ENCODE results near the gene PROSER1. TPM values are rescaled to one million over a fixed set of nuclear protein-coding genes. Genes with fewer than 3 reads are reported as not detected.
"Not testable (repeated sequence)": the region's sequence is repeated elsewhere in the genome, so short reads cannot be mapped to it uniquely, and the experiment has no call there.

The PROSER1 gene
- total RNA-seq, 1 donor from 2014 or later, result 20.0 TPM

- DNase-seq (ENCODE audit: low spot score in 2 of 2) (no peak), FAIRE-seq (no peak)
Observed at GRCh38 chr13:39032150-39032549, 5.7 kb downstream of the PROSER1 start.

- no peak for DNase-seq (ENCODE audit: low spot score in 2 of 2)
- no peak for FAIRE-seq
Observed at GRCh38 chr13:39025433-39025839, 12.5 kb downstream of the PROSER1 start.

- no peak for FAIRE-seq
Observed at GRCh38 chr13:39023761-39024160, 14.1 kb downstream of the PROSER1 start.

GRCh38 chr13:39023316-39023715 is 14.6 kb downstream of the PROSER1 start:
- FAIRE-seq (no peak), DNase-seq (ENCODE audit: low spot score in 2 of 2) (no peak)

More at GRCh38 chr13:39023761-39024160, 14.1 kb downstream of the PROSER1 start:
- DNase-seq (ENCODE audit: low spot score in 2 of 2), result no peak

- DNase-seq (ENCODE audit: low spot score in 2 of 2), result no peak
- FAIRE-seq, result no peak
Observed at GRCh38 chr13:39020853-39021462, 16.9 kb downstream of the PROSER1 start.

GRCh38 chr13:39016787-39017186 is 21.1 kb downstream of the PROSER1 start:
- no peak for FAIRE-seq
- DNase-seq (ENCODE audit: low spot score in 2 of 2), result peak in 1 of 2 donors; percentile 23

GRCh38 chr13:39016087-39016486 is 21.8 kb downstream of the PROSER1 start:
- FAIRE-seq (no peak), DNase-seq (ENCODE audit: low spot score in 2 of 2) (no peak)

- DNase-seq (ENCODE audit: low spot score in 2 of 2) (no peak), FAIRE-seq (no peak)
Observed at GRCh38 chr13:39013462-39013861, 24.4 kb downstream of the PROSER1 start.

GRCh38 chr13:39012608-39013007 is 25.3 kb downstream of the PROSER1 start:
- DNase-seq (ENCODE audit: low spot score in 2 of 2) (no peak), FAIRE-seq (no peak)

GRCh38 chr13:39006371-39007111 is 31.3 kb downstream of the PROSER1 start:
- not testable (repeated sequence) for DNase-seq (ENCODE audit: low spot score in 2 of 2); FAIRE-seq

GRCh38 chr13:38998739-38999138 is 39.1 kb downstream of the PROSER1 start:
- DNase-seq (ENCODE audit: low spot score in 2 of 2) (no peak), FAIRE-seq (no peak)

- no peak for FAIRE-seq
- no peak for DNase-seq (ENCODE audit: low spot score in 2 of 2)
Observed at GRCh38 chr13:38993381-38993780, 44.5 kb downstream of the PROSER1 start.

GRCh38 chr13:38990693-38991092 is 47.2 kb downstream of the PROSER1 start, which contains the start of gene STOML3:
Gene STOML3 (minus strand): TSS chr13:38990831. CDS start chr13:38990721, 110 bp downstream.
- no peak for FAIRE-seq
- DNase-seq (ENCODE audit: low spot score in 2 of 2), result no peak

GRCh38 chr13:38981096-38981495 is 56.8 kb downstream of the PROSER1 start:
- DNase-seq (ENCODE audit: low spot score in 2 of 2) (no peak), FAIRE-seq (no peak)

- DNase-seq (ENCODE audit: low spot score in 2 of 2) (no peak), FAIRE-seq (no peak)
Observed at GRCh38 chr13:38980750-38981078, 57.2 kb downstream of the PROSER1 start.

- DNase-seq (ENCODE audit: low spot score in 2 of 2), result no peak
- FAIRE-seq, result no peak
Observed at GRCh38 chr13:38979891-38980749, 57.8 kb downstream of the PROSER1 start.

- FAIRE-seq (no peak), DNase-seq (ENCODE audit: low spot score in 2 of 2) (no peak)
Observed at GRCh38 chr13:38970380-38971051, 67.4 kb downstream of the PROSER1 start.

GRCh38 chr13:38969187-38969586 is 68.7 kb downstream of the PROSER1 start:
- FAIRE-seq, result no peak

GRCh38 chr13:38967446-38967845 is 70.4 kb downstream of the PROSER1 start:
- DNase-seq (ENCODE audit: low spot score in 2 of 2) (no peak), FAIRE-seq (no peak)

More at GRCh38 chr13:38969187-38969586, 68.7 kb downstream of the PROSER1 start:
- no peak for DNase-seq (ENCODE audit: low spot score in 2 of 2)

GRCh38 chr13:38965281-38965680 is 72.6 kb downstream of the PROSER1 start:
- DNase-seq (ENCODE audit: low spot score in 2 of 2) (no peak), FAIRE-seq (no peak)

- FAIRE-seq, result no peak
Observed at GRCh38 chr13:38960175-38960574, 77.7 kb downstream of the PROSER1 start.

More at GRCh38 chr13:38960175-38960574, 77.7 kb downstream of the PROSER1 start:
- DNase-seq (ENCODE audit: low spot score in 2 of 2), result no peak
